Hepatocyte (in vitro differentiated cells): ENCODE measurements around the gene KCNQ5.

Source experiments
- EZH2 ChIP-seq: fragments of 200-600 bp; sonication (generic); IDR thresholded peaks from 2 replicates; pipeline ENCODE4 v1.6.1; 2016; ENCODE audit warnings: antibody characterized with exemption, mild to moderate bottlenecking, borderline replicate concordance
- EZH2phosphoT487 ChIP-seq: fragments of 200-600 bp; sonication (generic); IDR thresholded peaks from one replicate; pipeline ENCODE4 v1.6.1; 2018; ENCODE audit warnings: antibody characterized with exemption, mild to moderate bottlenecking, low read depth, moderate library complexity; ENCODE audit not compliant: unreplicated experiment, severe bottlenecking

GRCh38 chr6:72636215-72636614 lies 14.4 kb downstream of the KCNQ5 start:
- TF ChIP-seq EZH2: no peak
- TF ChIP-seq EZH2phosphoT487: no peak
